GM10248 (cell line): Measurements from ENCODE around the gene CAPN13.
"Not testable (repeated sequence)": the region's sequence is repeated elsewhere in the genome, so short reads cannot be mapped to it uniquely, and the experiment has no call there.

Experiments
- CTCF ChIA-PET: fragments of 300-600 bp; sonication (Branson Sonifier 250); formaldehyde crosslinking; extraction: SDS; loops from one replicate; lab custom pipeline; 2021; ENCODE audit warnings: antibody characterized with exemption; lab: Yijun Ruan, JAX
- POLR2A ChIA-PET: fragments of 350-650 bp; sonication (Branson Sonifier 250); formaldehyde crosslinking; extraction: SDS; loops from one replicate; lab custom pipeline; 2020; ENCODE audit warnings: antibody characterized with exemption; lab: Yijun Ruan, JAX
- DNase-seq: peaks from one replicate; pipeline ENCODE4 v3.0.0; 2012; ENCODE audit errors: extremely low spot score
- TF ChIP-seq, protein P1 (sequence below): IDR thresholded peaks from 2 replicates; pipeline ENCODE4 v1.5.1; 2012; ENCODE audit warnings: mild to moderate bottlenecking, low read depth; ENCODE audit errors: extremely low read depth, missing control alignments, control extremely low read depth

The CAPN13 gene

DNA sequence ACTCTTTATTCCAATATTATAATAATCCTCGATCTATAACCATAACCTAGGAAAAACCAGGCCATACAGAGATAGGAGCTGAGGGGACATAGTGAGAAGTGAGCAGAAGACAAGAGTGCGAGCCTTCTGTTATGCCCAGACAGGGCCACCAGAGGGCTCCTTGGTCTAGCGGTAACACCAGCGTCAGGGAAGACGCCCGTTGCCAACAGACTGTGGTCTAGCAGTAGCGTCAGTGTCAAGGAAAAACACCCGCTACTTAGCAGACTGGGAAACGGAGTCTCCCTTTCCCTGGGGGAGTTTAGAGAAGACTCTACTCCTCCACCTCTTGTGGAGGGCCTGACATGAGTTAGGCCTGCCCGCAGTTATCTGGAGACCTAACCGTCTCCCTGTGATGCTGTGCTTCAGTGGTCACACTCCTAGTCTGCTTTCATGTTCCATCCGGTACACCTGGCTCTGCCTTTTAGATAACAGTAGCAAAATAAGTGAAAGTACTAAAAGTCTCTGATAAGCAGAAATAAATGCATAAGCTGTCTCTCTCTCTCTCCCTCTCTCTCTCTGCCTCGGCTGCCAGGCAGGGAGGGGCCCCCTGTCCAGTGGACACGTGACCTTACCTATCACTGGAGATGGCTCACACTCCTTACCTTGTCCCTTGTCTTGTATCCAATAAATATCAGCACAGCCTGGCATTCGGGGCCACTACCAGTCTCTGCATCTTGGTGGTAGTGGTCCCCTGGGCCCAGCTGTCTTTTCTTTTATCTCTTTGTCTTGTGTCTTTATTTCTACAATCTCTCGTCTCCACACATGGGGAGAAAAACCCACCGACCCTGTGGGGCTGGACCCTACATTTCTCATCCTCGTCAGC lies 109.8 kb downstream of the CAPN13 start:
- DNase-seq, POLR2A ChIA-PET: not testable (repeated sequence)
- CTCF ChIA-PET = interaction anchor here (1.0 to 16.7 kb wide), 5 partner anchors 12 to 536 kb away, joined by 3 to 242 read pairs (median 5); no protein-coding TSS in a partner anchor
- TF ChIP-seq, protein P1, sequence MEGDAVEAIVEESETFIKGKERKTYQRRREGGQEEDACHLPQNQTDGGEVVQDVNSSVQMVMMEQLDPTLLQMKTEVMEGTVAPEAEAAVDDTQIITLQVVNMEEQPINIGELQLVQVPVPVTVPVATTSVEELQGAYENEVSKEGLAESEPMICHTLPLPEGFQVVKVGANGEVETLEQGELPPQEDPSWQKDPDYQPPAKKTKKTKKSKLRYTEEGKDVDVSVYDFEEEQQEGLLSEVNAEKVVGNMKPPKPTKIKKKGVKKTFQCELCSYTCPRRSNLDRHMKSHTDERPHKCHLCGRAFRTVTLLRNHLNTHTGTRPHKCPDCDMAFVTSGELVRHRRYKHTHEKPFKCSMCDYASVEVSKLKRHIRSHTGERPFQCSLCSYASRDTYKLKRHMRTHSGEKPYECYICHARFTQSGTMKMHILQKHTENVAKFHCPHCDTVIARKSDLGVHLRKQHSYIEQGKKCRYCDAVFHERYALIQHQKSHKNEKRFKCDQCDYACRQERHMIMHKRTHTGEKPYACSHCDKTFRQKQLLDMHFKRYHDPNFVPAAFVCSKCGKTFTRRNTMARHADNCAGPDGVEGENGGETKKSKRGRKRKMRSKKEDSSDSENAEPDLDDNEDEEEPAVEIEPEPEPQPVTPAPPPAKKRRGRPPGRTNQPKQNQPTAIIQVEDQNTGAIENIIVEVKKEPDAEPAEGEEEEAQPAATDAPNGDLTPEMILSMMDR = peak; percentile 16

DNA sequence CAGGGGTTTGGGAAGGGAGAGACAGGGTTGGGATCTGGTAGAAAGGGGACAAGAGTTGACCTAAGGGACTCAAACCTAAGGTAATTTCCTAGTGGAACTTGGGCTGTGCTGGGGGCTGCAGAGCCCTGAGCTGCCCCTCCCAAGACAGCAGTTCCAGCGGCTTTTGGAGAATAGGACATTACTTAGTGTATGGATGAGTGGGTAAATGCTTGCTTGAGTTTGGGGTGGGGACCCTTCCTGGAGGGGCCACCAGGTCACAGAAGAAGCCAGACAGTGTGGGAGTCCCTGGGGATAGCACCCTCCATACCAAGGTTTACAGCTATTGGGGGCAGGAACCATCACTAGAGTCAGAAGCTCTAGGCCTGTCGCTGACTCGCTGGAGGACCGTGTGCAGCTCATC lies 111.5 kb downstream of the CAPN13 start:
- TF ChIP-seq, protein P1 = no peak
- DNase-seq = no peak
- CTCF ChIA-PET = interaction anchor here (1.2 to 16.7 kb wide), 6 partner anchors 8 to 534 kb away, joined by 3 to 242 read pairs (median 14); no protein-coding TSS in a partner anchor
- POLR2A ChIA-PET = no interaction called here

DNA sequence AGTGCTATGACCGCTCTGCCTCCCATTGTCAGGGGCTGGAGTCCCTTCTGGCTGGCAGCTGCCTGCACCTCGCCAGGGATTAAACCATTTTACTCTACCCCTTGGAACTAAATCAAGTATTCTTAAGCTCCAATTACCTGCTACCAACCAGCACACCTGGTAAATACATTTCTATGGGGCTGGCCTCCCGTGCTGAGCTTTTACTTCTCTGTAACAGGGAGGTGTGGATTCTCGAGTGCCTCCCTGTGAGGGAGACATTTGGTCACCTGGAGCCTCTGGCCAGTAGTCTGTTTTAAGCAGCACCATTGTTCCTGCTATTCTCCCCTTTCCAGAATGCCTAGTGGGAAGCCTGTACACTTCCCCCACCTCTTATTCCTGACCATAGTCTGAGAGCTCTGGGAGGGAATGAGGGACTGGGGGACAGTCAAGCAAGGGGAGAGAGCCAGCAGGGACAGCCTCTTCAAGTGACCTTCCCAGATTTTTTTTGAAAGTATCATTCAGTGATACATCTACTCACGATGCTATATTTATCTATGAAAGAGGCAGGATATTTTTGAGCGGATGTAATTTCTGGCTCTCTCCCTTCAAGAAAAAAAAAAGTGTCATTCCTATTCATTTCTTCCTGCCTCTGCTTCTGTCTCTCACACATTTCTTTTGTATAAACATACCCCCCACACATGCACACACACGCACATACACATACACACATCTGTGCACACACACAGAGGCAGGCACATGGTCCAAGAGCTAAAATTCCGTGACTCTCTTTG lies 112.8 kb downstream of the CAPN13 start:
- POLR2A ChIA-PET = no interaction called here
- CTCF ChIA-PET = interaction anchor here (1.8 to 16.7 kb wide), 4 partner anchors 12 to 530 kb away, joined by 6 to 242 read pairs (median 34); no protein-coding TSS in a partner anchor
- no peak for DNase-seq
- TF ChIP-seq, protein P1 = no peak

DNA sequence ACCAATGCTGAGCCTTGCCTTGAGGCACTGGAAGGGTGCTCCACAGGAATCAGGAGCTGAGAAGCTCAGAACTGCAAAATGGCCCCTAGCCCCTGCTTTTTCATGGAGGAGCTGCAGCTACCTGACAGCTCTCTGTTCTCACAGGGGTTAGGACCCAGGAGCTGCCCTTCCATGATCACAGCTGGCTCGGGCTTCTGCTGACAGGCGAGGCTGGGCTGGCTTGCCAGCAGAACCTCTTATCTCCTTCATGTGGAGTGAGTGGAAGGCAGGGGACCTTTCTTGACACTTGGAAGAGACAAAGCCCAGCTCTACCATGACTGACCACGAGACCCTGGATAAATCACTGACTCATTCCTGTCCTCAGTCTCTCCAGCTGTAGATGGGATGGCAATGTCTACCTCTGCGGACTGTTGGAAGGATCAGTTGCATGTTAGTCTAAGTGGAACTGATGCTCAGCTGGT lies 113.4 kb downstream of the CAPN13 start:
- CTCF ChIA-PET = interaction anchor here (0.9 to 16.7 kb wide), 6 partner anchors 11 to 640 kb away, joined by 3 to 242 read pairs (median 14); no protein-coding TSS in a partner anchor
- TF ChIP-seq, protein P1 = no peak
- POLR2A ChIA-PET = no interaction called here
- no peak for DNase-seq

DNA sequence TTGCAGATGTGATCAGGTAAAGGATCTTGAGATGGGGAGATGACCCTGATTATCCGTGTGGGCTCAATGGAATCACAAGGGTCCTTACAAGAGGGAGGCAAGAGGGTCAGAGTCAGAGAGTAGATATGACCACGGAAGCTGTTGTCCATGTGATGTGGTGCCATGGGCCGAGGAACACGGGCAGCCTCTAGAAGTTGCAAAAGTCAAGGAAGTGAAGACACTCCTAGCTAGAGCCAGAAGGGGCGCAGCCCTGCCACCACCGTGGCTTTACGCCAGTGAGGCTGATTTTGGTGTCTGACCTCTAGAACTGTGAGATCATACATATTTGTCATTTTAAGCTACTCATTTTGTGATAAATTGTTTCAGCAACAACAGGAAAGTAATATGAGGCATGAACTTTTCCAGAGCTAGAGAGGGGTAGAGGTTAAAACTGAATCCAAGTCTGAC lies 114.4 kb downstream of the CAPN13 start:
- ChIA-PET POLR2A (no interaction called here), CTCF (interaction anchor here (0.9 to 16.7 kb wide), 8 partner anchors 10 to 641 kb away, joined by 3 to 242 read pairs (median 6); no protein-coding TSS in a partner anchor)
- TF ChIP-seq, protein P1 = no peak
- no peak for DNase-seq
